HEK293 (cell line): ENCODE results near the gene CYP26B1.

ENCODE experiments used
- CTCF ChIA-PET: fragments of 350-600 bp; formaldehyde crosslinking; extraction: SDS; loops from one replicate; lab custom pipeline; 2021; ENCODE audit warnings: antibody characterized with exemption; lab: Yijun Ruan, JAX
- POLR2A ChIA-PET: fragments of 300-600 bp; formaldehyde crosslinking; extraction: SDS; loops from one replicate; lab custom pipeline; 2020; ENCODE audit warnings: antibody characterized with exemption, inconsistent platforms; lab: Yijun Ruan, JAX
- H3K27ac ChIP-seq: fragments of 200-500 bp; sonication (Bioruptor generic); 2 replicates; pipeline ENCODE4 v1.5.1; 2014; ENCODE audit warnings: low read depth, low read length, control low read depth, inconsistent platforms; ENCODE audit errors: extremely low read depth
- H3K36me3 ChIP-seq, 2 experiments: fragments of 200-500 bp in 1 of 2; sonication (Bioruptor generic) in 1 of 2; 1 replicate in 1 of 2; 2 replicates in 1 of 2; pipeline ENCODE4 v1.5.1; 2014 to 2017; ENCODE audit warnings: inconsistent platforms in 2 of 2, low read length in 2 of 2; ENCODE audit not compliant: control insufficient read depth in 2 of 2, insufficient read depth in 1 of 2
- H3K4me1 ChIP-seq: fragments of 200-500 bp; sonication (Bioruptor generic); 2 replicates; pipeline ENCODE4 v1.5.1; 2014; ENCODE audit warnings: mild to moderate bottlenecking, low read length, inconsistent platforms; ENCODE audit not compliant: control insufficient read depth, insufficient read depth
- H3K4me3 ChIP-seq: 2 replicates; pipeline ENCODE4 v1.5.1; 2011; ENCODE audit warnings: low read depth, mild to moderate bottlenecking, control low read depth, low read length, moderate library complexity
- H3K9me3 ChIP-seq: fragments of 200-500 bp; sonication (Bioruptor generic); 2 replicates; pipeline ENCODE4 v1.5.1; 2014; ENCODE audit warnings: low read depth, low read length, inconsistent platforms; ENCODE audit not compliant: control insufficient read depth, insufficient read depth
- HOXA7 ChIP-seq: sonication (generic); formaldehyde crosslinking; IDR thresholded peaks from 2 replicates; pipeline ENCODE4 v1.8.1; 2022; ENCODE audit warnings: missing genetic modification reagents, borderline replicate concordance
- KLF1 ChIP-seq: fragments of 450-650 bp; formaldehyde crosslinking; IDR thresholded peaks from 2 replicates; pipeline ENCODE4 v1.5.1; 2016; ENCODE audit warnings: missing biosample characterization, missing genetic modification characterization
- KLF9 ChIP-seq: fragments of 450-650 bp; formaldehyde crosslinking; IDR thresholded peaks from 2 replicates; pipeline ENCODE4 v1.5.1; 2016; ENCODE audit warnings: missing biosample characterization, missing genetic modification characterization, low read depth
- ZBTB6 ChIP-seq: fragments of 450-650 bp; formaldehyde crosslinking; IDR thresholded peaks from 2 replicates; pipeline ENCODE4 v1.5.1; 2017; ENCODE audit warnings: missing biosample characterization, missing genetic modification characterization
- ZNF133 ChIP-seq: fragments of 450-650 bp; formaldehyde crosslinking; IDR thresholded peaks from 2 replicates; pipeline ENCODE4 v1.5.1; 2016; ENCODE audit warnings: missing biosample characterization, missing genetic modification characterization
- ZNF248 ChIP-seq: fragments of 450-650 bp; formaldehyde crosslinking; IDR thresholded peaks from 2 replicates; pipeline ENCODE4 v1.5.1; 2017; ENCODE audit warnings: missing biosample characterization, missing genetic modification characterization
- ZNF324 ChIP-seq: fragments of 450-650 bp; formaldehyde crosslinking; IDR thresholded peaks from 2 replicates; pipeline ENCODE4 v1.5.1; 2016; ENCODE audit warnings: missing biosample characterization, missing genetic modification characterization
- ZNF391 ChIP-seq: fragments of 450-650 bp; formaldehyde crosslinking; IDR thresholded peaks from 2 replicates; pipeline ENCODE4 v1.5.1; 2016; ENCODE audit warnings: low read depth, missing biosample characterization, missing genetic modification characterization, borderline replicate concordance
- ZNF596 ChIP-seq: fragments of 450-650 bp; IDR thresholded peaks from 2 replicates; pipeline ENCODE4 v1.5.0; 2018; ENCODE audit warnings: missing biosample characterization, mild to moderate bottlenecking, missing genetic modification characterization, moderate library complexity
- ZXDB ChIP-seq: fragments of 450-650 bp; formaldehyde crosslinking; IDR thresholded peaks from 2 replicates; pipeline ENCODE4 v1.5.1; 2016; ENCODE audit warnings: missing biosample characterization, missing genetic modification characterization
- TF ChIP-seq, protein P1 (sequence below): fragments of 450-650 bp; formaldehyde crosslinking; IDR thresholded peaks from 2 replicates; pipeline ENCODE4 v1.5.1; 2016; ENCODE audit warnings: missing biosample characterization, missing genetic modification characterization, low read depth
- TF ChIP-seq, protein P2 (sequence below): fragments of 450-650 bp; formaldehyde crosslinking; IDR thresholded peaks from 2 replicates; pipeline ENCODE4 v1.5.1; 2016; ENCODE audit warnings: missing biosample characterization, missing genetic modification characterization

The CYP26B1 gene

GRCh38 chr2:72132981-72133720 lies 14.5 kb downstream of the CYP26B1 start:
- ChIA-PET POLR2A (interaction anchor here (0.5 kb wide), 1 partner anchor 10 kb away, joined by 5 read pairs; no protein-coding TSS in a partner anchor), CTCF (interaction anchor here (0.7 kb wide), 1 partner anchor 9 kb away, joined by 4 read pairs; no protein-coding TSS in a partner anchor)

GRCh38 chr2:72131916-72132841 lies 15.5 kb downstream of the CYP26B1 start:
- Histone ChIP-seq H3K9me3 (no peaks in the 10 kb centered on the region), H3K4me1 (no peaks in the 10 kb centered on the region)
- POLR2A ChIA-PET: no interaction called here
- TF ChIP-seq, protein P1, sequence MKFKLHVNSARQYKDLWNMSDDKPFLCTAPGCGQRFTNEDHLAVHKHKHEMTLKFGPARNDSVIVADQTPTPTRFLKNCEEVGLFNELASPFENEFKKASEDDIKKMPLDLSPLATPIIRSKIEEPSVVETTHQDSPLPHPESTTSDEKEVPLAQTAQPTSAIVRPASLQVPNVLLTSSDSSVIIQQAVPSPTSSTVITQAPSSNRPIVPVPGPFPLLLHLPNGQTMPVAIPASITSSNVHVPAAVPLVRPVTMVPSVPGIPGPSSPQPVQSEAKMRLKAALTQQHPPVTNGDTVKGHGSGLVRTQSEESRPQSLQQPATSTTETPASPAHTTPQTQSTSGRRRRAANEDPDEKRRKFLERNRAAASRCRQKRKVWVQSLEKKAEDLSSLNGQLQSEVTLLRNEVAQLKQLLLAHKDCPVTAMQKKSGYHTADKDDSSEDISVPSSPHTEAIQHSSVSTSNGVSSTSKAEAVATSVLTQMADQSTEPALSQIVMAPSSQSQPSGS (tag by site-specific recombination): no peak
- TF ChIP-seq KLF1 (tag by site-specific recombination): 0 out of 2 replicates have a peak, but pooled peaks have one; percentile 17
- no peak for TF ChIP-seq ZNF596 (tag by site-specific recombination)
- no peak for TF ChIP-seq ZNF391 (tag by site-specific recombination)
- TF ChIP-seq, all 188 proteins: peak for 1
- CTCF ChIA-PET: interaction anchor here (0.7 kb wide), 1 partner anchor 8 kb away, joined by 4 read pairs; no protein-coding TSS in a partner anchor
- H3K27ac ChIP-seq: no peak overlapping the region
- H3K36me3 ChIP-seq: peaks cover 0 to 31% of the 10 kb centered on the region in 2 experiments; a peak in 1 of 3 replicates
- no peak overlapping the region for H3K4me3 ChIP-seq

More at GRCh38 chr2:72132981-72133720, 14.5 kb downstream of the CYP26B1 start:
- Histone ChIP-seq H3K36me3 (peaks cover 0 to 31% of the 10 kb centered on the region in 2 experiments; a peak in 1 of 3 replicates), H3K4me1 (no peaks in the 10 kb centered on the region)
- TF ChIP-seq ZNF248 (tag by site-specific recombination): no peak
- TF ChIP-seq, protein P2, sequence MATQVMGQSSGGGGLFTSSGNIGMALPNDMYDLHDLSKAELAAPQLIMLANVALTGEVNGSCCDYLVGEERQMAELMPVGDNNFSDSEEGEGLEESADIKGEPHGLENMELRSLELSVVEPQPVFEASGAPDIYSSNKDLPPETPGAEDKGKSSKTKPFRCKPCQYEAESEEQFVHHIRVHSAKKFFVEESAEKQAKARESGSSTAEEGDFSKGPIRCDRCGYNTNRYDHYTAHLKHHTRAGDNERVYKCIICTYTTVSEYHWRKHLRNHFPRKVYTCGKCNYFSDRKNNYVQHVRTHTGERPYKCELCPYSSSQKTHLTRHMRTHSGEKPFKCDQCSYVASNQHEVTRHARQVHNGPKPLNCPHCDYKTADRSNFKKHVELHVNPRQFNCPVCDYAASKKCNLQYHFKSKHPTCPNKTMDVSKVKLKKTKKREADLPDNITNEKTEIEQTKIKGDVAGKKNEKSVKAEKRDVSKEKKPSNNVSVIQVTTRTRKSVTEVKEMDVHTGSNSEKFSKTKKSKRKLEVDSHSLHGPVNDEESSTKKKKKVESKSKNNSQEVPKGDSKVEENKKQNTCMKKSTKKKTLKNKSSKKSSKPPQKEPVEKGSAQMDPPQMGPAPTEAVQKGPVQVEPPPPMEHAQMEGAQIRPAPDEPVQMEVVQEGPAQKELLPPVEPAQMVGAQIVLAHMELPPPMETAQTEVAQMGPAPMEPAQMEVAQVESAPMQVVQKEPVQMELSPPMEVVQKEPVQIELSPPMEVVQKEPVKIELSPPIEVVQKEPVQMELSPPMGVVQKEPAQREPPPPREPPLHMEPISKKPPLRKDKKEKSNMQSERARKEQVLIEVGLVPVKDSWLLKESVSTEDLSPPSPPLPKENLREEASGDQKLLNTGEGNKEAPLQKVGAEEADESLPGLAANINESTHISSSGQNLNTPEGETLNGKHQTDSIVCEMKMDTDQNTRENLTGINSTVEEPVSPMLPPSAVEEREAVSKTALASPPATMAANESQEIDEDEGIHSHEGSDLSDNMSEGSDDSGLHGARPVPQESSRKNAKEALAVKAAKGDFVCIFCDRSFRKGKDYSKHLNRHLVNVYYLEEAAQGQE: peak; percentile 64
- no peak for TF ChIP-seq ZNF324 (tag by site-specific recombination)
- no peak for TF ChIP-seq ZXDB (tag by site-specific recombination)
- TF ChIP-seq, all 188 proteins: peak for 1
- H3K9me3 ChIP-seq: no peaks in the 10 kb centered on the region
- H3K27ac ChIP-seq: no peak overlapping the region
- no peak overlapping the region for H3K4me3 ChIP-seq

- TF ChIP-seq ZNF133 (no peak), ZBTB6 (tag by site-specific recombination) (no peak), HOXA7 (CRISPR knock-in tag) (no peak), KLF9 (tag by site-specific recombination) (no peak)
- POLR2A ChIA-PET: no interaction called here
- no peaks in the 10 kb centered on the region for H3K4me1 ChIP-seq
- H3K36me3 ChIP-seq: peaks cover 0 to 31% of the 10 kb centered on the region in 2 experiments; a peak in 1 of 3 replicates
- CTCF ChIA-PET: interaction anchor here (0.9 kb wide), 1 partner anchor 346 kb away, joined by 3 read pairs; no protein-coding TSS in a partner anchor
- no peaks in the 10 kb centered on the region for H3K9me3 ChIP-seq
- H3K27ac ChIP-seq: no peak overlapping the region
- no peak overlapping the region for H3K4me3 ChIP-seq
Observed at GRCh38 chr2:72131371-72131891, 16.2 kb downstream of the CYP26B1 start.
